NCI-H748 (cell line): ENCODE measurements around the gene GPR162.
"Not testable (repeated sequence)": the region's sequence is repeated elsewhere in the genome, so short reads cannot be mapped to it uniquely, and the experiment has no call there.

ENCODE experiments used
- DNase-seq: peaks from one replicate; lab custom pipeline; 2025; ENCODE audit not compliant: unreplicated experiment; lab: John Stamatoyannopoulos, UW

GPR162 gene

DNA sequence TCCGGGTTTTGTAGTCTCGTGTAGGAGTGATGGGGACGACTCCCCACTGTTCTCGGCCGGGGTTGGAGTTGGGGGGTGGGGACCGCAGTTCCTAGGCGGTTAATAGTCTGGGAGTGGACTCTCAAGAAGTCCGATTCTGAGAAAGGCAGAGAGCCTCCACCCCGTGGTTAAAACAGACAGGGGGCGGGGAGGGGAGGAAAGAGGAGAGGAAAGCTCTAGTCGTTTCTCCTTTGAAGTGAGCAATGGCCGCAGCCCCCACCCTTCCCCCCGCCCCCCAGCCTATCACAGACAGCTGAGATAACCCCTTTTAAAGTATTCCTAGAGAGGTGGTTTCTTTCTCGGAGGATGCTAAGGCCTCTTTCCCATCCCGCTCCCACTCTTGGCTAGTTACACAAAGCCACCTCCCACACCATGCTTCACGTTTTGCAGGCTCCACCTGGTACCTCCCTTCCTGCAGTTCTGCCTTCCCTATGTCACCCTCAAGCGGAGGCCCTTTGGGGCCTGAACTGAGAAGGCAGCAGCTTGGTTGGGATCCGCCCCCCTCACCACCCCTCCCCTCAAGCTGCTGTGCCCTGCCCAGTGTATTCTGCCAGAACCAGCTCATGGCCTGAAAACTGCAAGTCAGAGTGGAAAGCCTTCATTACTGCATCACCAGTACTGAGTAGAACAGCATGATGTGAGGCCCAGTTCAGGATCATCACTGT is 31.2 kb downstream of the GPR162 start:
- DNase-seq: peak; percentile 40

GRCh38 chr12:6853626-6854025 is 32.0 kb downstream of the GPR162 start:
- no peak for DNase-seq

DNA sequence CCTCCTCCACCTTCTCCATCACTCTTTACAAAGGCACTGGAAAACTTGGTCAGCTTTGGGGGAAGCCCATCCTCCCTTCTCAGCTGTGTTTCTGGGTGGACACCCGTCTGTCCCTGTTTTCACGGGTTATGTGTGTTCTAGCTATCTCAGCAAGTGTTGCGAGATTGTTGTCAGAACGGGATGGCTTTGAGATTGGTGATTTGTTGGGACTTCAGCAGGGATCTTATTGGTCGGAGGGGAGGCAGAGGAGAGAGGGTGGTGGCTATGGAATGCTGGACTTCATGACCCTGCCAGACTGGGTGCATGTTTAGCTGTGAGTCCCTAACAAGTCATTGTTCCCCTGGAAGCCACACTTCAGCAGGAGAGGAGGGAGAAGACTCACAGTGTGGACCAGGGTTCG is 32.4 kb downstream of the GPR162 start:
- DNase-seq: no peak

GRCh38 chr12:6855322-6855721 is 33.7 kb downstream of the GPR162 start:
- DNase-seq: no peak

DNA sequence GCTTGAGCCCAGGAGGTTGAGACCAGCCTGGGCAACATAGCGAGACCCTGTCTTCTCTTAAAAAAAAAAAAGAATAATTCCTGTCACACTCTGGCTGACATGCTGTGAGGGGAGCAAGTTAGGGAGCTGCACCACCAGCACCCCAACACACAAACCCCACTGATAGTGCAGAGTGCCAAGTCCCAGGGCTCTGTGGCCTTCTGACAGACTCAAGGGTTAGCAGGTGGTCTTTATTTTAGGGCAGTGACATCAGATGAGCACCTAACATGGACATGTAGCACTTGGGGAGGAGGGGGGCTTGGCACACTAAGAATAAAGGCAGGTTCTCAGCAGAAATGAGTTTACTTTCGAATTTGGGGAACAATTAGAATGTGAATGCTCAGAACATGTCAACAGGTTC is 37.2 kb downstream of the GPR162 start:
- DNase-seq: no peak

- DNase-seq: no peak
Observed at GRCh38 chr12:6860116-6860515, 38.5 kb downstream of the GPR162 start.

DNA sequence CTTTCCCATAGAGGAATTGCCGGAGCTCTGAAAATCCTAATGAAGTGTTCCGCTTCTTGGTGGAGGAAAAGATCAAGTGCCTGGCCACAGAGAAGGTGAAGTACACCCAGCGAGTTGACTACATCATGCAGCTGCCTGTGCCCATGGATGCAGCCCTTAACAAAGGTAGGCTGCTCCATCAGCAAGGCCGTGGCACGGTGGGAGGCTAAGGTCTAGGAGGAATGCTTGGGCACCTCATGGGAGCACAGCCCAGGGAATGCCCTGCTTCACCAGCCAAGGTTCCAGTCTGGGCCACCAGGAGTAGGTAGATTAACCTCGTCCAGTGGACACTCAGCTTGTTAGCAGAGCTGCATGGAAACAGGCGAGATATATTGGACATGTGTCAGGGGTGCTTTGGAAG is 39.3 kb downstream of the GPR162 start:
- no peak for DNase-seq

GRCh38 chr12:6861391-6861790 is 39.8 kb downstream of the GPR162 start:
- DNase-seq: no peak

DNA sequence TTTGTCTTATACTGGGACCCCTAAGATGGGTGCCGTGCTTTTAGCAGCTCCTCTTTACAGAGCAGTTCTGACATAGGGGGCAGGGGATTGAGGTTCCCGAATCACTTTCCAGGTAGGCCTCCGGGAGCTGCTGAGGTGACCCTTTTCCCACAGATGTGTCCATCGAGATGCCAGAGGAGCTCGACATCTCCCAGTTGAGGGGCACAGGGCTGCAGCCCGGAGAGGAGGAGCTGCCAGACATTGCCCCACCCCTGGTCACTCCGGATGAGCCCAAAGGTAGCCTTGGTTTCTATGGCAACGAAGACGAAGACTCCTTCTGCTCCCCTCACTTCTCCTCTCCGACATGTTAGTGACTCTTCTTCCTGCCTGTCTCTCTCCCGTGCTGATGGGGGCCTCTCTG is 41.4 kb downstream of the GPR162 start:
- DNase-seq: no peak

GRCh38 chr12:6863586-6864321 is 42.1 kb downstream of the GPR162 start:
- no peak for DNase-seq

DNA sequence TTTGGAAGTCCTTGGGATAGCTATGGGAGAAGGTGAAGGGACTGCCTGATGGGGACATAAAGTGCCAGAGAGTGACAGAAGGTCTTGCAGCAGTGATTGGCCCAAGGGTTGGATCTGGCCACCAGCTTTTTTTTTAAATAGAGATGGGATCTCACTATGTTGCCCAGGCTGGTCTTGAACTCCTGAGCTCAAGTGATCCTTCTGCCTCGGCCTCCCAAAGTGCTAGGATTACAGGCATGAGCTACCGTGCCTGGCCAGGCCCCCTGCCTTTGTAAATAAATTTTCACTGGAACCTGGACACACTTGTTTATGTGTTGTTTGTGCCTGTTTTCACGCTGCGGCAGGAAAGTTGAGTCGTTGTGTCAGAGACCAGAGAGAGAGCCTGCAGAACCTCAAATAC is 43.7 kb downstream of the GPR162 start:
- not testable (repeated sequence) for DNase-seq

DNA sequence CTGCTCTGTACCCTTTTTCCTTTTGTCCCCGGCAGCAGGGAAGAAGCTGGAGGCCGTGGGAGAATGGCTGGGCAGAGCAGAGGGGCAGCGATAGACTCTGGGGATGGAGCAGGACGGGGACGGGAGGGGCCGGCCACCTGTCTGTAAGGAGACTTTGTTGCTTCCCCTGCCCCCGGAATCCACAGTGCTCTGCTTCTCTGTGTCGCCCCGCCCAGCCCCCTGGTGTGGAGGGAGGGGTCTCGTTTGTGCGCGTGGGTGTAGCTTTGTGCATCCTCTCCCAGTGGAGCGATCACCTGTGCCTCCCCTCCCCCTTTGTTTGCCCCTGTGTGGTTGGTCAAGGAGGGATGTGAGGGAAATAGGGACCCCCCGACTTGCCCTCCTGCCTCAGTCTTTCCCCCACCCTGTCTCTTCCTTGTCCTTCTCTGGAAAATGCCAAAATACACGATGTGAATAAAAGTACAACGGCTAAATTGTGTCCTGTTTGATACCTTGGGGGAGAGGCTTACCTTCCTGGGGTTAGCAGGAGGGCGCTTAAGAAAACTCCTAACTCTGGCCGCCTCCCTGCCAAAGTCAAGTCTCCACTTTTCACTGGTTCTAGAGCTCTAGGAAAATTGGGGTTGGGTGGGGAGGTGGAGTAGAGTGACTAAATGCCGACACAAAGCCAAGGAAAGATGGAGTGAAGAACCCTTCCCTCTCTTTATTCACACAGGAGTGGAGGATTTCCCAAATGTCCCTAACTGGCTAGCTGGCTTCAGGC is 44.7 kb downstream of the GPR162 start:
- DNase-seq: peak; percentile 47

DNA sequence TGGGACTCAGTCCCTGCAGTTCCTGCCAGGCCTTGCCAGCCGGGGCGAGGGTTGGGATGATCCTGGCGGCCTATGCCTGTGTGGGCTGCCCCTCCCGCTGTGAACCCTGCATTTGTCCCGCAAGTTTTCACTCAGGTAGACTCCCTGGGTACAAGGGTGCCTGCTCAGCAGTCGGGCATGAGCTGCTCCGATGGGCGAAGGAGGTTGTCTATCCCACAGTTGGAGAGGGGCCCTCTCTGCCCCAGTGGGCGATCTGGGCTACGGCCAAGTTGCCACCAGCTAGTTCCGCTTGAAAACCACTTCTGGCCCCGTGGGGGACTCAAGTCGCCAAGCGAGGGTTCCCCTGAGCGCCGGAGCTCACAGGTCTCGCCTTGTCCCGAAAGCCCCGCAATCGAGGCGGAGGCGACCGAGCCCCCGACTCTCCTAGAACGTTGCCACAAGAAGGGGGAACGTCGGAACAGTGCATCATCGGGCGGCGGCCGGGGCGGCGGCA is 45.3 kb downstream of the GPR162 start:
- peak; percentile 28 for DNase-seq

DNA sequence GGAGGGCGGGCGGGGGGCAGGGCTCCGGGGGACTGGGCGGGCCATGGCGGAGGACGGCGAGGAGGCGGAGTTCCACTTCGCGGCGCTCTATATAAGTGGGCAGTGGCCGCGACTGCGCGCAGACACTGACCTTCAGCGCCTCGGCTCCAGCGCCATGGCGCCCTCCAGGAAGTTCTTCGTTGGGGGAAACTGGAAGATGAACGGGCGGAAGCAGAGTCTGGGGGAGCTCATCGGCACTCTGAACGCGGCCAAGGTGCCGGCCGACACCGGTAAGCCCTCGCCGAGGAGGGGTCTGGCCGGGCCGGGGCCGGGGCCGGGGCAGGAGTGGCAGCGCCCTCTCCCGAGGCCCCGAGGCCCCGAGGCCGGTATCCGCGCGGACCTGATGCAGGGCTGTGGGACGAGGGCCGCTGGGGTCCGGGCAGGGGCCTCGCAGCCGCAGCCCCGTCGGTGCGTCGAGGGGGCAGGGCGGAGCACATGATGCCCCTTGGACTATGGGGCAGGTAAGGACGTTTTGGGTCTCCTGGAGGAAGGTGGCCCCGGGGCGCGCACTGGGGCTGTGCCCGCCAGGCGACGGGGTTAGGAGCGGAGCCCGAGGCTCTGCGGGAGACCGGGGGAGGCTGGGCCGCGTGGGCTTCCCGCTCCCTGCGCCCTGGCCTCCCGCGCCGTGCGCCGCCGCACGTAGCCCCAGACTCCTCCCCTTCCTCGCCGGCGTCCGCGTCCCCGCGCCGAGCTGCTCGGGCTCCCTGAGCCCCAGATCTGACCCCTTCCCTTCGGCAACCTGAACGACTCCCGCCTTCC is 46.0 kb downstream of the GPR162 start, which contains the start of gene TPI1:
Gene TPI1, plus strand, starts transcription at position 119 of the 798 bp plus-strand sequence. Its CDS starts 36 bp downstream, at position 155.
- peak; percentile 72 for DNase-seq

DNA sequence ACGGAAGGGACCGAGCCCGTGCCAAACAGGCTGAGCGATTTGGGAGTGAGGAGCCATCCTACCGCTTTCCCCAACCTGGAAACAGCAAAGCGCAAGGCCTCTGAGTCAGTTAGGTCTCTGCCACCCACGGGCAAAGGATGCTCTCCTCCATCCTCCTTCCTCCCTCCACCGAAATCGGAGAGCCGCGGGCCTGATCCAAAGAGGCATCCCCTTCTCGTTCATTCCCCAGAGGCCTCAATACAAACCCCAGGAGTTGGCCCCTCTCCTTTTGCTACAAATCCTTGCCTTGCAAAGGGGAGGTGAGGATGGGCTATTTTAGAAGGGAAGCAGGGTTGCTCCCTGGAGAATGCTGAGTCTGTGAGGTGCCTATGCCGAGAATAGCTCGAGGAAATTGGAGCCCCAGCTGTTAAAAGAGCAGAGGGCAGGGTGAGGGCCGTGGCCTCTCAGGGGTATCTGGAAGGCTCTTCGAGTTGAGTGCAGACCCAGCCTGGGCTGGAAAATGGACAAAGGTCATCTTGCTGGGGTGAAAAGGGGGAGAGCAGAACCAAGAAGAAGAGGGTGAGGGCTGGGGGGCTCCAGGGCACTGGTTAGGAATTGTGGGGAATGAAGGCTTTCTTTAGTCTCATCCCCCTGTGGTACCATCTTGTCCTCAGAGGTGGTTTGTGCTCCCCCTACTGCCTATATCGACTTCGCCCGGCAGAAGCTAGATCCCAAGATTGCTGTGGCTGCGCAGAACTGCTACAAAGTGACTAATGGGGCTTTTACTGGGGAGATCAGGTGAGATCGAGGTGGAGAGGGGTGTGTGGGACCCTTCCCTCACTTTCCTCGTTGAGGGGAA is 46.8 kb downstream of the GPR162 start:
- DNase-seq: no peak

DNA sequence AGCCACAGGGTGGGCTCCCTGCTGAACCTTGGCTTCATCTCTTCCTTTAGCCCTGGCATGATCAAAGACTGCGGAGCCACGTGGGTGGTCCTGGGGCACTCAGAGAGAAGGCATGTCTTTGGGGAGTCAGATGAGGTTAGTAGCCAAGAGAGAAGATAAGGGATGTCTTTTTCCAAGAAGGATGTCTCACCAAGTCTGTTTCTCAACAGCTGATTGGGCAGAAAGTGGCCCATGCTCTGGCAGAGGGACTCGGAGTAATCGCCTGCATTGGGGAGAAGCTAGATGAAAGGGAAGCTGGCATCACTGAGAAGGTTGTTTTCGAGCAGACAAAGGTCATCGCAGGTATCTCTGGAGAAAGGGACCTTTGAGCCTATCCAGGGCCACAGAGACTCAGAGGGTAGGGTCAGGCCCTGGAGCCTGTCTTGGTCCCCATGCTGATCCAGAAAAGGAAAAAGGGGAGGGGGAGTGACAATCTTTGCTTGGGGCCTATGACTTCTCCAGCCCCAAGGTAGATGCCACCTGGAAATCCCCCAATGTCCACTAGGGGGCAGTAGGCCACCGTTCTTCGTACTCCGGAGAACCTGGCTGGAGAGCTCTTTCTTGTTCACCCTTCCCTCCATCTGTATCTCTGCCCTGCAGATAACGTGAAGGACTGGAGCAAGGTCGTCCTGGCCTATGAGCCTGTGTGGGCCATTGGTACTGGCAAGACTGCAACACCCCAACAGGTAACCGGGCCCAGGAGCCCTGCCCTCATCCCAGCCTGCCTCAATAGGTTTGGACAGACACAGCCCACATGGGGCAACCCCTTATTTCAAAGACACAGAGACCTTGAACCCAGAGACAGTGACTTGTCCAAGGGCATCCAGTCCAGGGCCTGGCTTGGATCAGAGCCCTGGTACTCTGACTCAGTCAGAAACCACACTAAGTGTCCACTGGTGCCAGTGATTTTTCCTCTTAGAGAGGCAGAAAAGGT is 47.7 kb downstream of the GPR162 start:
- peak; percentile 73 for DNase-seq

DNA sequence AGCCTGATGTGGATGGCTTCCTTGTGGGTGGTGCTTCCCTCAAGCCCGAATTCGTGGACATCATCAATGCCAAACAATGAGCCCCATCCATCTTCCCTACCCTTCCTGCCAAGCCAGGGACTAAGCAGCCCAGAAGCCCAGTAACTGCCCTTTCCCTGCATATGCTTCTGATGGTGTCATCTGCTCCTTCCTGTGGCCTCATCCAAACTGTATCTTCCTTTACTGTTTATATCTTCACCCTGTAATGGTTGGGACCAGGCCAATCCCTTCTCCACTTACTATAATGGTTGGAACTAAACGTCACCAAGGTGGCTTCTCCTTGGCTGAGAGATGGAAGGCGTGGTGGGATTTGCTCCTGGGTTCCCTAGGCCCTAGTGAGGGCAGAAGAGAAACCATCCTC is 48.7 kb downstream of the GPR162 start:
- DNase-seq: not testable (repeated sequence)

DNA sequence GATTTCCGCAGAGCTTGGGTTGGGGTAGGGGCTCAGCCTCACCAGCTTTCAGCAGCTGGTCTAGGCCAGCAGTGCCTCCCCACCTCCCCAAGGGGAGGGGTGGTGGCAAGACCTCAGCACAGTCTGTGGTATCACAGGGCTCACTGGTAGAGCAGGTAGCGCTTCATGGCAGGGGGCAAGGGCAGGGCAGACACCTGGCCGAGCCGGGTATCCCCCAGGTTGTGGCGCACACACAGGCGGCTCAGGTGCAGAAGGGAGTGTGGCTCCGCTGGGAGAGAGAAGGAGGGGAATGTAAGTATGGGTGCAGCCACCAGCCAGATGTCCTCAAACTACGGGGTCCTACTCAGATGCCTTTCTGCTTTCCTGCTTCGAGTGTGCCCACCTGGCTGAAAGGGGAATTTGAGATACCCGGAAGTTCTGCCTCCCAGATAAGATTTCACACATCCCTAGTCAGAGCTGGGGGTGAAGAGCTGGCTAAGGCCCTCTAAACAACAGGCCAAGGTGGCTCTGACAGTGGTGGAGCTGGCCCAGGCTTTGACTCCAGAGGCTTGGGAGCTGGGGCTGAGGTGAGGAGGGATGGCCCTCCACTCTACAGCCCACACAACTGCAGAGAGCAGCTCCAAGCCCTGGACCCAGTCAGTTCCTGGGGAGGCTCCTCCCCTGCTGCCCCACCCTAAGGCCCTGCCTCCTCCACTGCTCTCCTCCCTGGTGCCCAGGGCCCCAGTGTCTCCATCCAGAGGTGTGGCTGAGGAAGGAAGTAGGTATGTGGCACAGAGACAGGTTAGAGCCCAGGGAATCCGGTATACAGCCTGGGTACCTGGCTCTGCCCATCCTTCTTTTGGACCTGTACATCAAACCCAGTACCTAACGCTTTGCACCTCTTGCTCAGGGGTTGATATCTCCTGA is 49.7 kb downstream of the GPR162 start:
- DNase-seq: peak; percentile 24
